Measurements from ENCODE around the gene SRRD.
"Not testable (repeated sequence)": the region's sequence is repeated elsewhere in the genome, so short reads cannot be mapped to it uniquely, and the experiment has no call there.

The SRRD gene, protein sequence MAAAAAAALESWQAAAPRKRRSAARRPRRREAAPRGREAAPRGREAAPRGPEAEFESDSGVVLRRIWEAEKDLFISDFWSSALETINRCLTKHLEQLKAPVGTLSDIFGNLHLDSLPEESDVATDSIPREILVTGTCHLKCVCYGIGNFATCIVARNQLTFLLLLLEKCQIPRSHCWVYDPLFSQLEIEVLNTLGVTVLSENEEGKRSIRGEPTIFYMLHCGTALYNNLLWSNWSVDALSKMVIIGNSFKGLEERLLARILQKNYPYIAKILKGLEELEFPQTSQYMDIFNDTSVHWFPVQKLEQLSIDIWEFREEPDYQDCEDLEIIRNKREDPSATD

DNA sequence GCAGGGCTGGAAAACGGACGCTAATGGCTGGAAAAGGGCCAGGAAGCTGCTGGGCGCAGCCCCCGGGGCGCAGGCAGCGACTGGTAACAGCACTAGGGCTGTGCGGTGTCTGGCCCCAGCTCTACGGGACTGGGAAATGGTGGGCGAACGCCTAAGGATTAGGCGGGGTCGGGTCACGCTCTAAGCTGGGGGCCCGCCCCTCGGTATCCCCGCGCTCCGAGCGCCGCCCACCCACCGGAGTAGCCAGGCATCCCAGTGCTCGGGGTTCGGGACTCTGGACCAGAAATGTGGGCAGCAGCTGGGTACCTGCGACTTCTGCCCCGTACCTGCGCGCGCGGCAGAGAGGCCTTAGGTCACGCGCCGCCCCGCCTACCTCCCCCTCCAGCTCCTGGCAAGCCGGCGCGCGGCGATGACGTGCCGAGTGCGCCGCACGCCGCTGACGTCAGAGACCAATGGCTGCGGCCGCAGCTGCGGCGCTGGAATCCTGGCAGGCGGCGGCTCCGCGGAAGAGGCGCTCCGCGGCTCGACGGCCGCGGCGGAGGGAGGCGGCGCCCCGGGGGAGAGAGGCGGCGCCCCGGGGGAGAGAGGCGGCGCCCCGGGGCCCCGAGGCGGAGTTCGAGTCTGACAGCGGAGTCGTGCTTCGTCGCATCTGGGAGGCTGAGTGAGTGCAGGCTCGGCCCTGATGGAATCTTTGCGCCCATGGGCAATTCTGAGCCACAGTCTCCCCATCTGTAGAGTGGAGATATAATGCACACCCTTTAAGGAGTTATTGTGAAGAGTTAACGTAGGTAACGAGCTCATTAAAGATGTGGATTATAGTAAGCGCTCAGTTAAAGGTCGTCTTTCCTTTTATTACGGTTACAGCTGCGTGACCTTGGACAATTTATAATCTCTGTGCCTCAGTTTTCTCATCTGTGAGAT is at the start of gene SRRD, which contains the start of gene HPS4:
TSS of gene SRRD (plus strand) at position 439 of the 921 bp plus-strand sequence. CDS start at position 453, 14 bp downstream.
TSS of gene HPS4 (minus strand) at position 345 of the 921 bp plus-strand sequence. CDS start 2,021 bp downstream, outside the sequence.
- peak; percentile 94 for DNase-seq

DNA sequence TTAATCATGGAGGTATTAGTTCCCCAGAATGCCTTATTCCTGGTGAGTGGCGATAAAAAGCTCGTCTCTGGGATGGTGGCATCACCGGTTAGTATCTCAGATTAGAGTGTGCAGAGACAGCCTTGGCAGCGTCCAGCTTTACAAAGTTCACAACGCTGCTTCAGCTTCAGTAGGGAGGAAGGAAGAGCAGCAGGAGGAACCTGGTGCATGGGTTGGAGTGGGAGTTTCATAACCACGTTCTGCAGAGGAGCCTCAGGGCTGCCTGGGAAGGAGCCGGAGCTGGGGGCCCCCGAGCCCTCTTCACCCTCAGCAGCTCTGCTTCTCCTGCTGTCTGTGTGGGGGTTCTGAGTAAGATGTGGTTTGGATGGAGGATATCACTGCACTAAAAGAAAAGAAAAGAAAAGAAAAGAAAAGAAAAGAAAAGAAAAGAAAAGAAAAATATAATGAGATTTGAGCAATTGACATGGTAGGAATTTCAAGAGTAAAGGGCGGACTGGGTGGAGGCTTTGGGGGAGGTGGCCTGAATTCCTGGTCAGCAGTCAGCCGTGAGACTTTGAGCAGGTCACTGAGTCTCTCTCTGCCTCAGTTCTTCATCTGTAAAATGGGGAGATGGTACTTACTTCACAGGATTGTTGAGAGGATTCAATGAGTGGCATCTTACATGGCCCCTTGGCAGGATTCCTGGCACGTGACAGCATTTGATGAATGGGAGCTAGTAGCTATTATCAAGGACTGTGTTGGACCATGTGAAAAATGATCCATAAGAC is 48.2 kb upstream of the SRRD start:
- DNase-seq, result peak; percentile 27

DNA sequence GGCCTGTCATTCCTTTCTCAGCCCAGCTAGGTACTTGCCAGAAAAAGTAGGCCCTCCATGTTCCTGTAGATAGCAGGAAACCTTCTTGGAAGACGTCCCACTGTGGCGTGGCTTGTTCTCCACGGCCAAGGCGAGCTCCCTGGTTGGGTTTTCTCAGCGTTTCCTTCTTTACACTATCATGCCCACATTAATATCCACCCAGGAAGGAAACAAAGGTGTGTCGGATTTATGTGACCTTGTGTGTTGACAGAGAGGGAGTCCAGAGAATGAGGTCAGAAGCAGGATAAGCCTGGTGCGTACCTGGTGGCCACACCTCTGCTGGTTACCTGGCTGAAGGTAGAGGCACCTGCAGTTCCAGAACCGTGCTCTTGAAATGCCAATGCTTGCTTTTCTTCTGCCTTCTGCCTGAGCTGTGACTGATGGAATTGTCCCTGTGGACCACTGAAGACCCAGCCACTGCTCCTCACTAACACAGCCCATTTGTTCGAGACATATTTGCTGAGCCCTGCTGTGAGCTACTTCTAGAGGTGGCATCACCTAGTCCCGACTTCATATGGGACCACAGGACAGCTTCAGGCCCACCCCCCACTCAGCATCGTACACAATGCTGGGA is 46.7 kb upstream of the SRRD start:
- no peak for DNase-seq

DNA sequence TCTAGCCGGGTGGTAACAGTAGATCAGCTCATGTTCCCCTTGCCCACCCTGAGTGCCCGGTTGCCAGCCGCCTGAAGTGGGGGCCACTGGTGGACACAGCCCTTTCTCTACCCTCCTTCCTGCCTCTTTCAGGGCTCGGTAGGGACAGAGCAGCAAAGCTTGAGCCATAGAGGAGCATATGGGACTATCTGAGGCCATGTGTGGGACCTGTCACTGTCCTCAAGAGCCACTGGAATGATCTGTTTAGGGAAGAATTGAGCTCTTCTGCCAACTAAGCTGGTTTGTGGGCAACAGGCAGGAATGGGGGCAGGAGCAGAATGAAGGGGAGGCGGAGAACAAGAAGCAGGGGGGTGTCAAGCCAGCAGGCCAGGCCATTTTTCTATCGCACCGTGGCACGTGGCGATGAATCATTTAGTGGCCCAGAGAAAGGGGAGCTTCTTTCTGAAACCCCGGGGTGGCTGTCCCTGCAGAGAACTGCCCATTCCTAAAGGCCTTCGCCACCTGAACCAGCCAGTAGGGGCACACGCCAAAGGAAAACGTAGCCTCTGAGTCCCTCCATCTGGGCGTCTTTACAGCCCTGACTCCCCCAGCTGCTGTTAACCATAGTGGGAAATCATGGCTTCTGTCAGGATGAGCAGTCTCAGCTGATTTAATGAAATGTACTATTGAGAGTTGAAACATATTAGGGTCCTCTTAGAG is 45.8 kb upstream of the SRRD start:
- DNase-seq, result no peak

DNA sequence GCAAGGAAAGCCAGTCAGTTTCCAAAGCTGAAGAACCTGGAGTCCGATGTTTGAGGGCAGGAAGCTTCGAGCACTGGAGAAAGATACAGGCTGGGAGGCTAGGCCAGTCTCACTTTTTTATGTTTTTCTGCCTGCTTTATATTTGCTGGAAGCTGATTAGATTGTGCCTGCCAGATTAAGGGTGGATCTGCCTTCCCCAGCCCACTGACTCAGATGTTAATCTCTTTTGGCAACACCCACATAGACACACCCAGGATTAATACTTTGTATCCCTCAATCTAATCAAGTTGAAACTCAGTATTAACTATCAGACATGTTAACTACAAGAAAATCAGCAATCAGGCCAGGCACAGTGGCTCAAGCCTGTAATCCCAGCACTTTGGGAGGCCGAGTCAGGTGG is 44.9 kb upstream of the SRRD start:
- DNase-seq, result not testable (repeated sequence)

DNA sequence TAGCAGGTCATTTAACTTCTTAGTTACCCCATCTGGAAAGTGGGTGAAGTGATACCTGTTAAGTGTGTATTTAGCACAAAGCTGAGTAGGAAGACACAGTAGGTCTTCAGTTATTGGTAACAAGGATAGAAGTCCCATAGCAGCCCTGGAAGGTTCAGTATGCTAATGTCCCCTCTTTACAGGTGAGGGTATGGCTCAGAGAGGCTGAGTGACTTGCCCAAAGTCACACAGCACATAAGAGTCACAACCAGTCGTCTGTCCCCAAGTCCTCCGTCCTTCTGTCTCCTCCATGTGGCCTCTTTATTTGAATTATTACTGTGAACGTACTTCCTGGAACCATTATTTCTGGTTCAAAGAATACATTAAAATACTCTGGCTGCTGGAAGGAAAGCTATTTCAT is 44.1 kb upstream of the SRRD start:
- DNase-seq, result no peak

DNA sequence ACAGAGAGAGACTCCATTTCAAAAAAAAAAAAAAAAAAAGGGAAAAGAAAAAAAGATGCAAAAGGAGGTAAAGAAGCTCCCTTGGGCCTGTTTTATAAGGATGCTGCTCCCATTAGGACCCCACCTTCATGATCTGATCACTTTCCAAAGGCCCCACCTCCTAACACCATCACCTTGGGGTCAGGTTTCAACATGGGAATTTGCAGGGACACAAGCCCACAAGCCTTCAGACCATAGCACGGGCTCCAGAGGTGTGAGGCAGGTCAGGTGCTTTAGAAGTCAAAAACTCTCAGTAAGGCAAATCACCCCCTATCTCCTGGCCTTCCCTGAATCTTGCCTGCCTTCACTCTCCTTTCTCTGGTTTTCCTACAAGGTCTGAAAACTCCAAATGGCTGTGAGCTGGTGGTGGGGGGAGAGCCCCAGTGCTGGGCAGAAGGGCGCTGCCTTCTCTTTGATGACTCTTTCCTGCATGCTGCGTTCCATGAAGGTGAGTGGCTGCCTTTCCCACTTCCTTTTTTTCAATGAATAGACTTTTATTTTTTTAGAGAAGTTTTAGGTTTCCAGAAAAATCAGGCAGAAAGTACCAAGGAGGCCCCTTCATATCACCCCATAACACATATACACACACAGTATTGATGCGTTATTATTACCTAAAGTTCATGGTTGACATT is 41.5 kb upstream of the SRRD start:
- DNase-seq, result no peak

GRCh38 chr22:26443901-26444690 is 39.6 kb upstream of the SRRD start:
- no peak for DNase-seq

DNA sequence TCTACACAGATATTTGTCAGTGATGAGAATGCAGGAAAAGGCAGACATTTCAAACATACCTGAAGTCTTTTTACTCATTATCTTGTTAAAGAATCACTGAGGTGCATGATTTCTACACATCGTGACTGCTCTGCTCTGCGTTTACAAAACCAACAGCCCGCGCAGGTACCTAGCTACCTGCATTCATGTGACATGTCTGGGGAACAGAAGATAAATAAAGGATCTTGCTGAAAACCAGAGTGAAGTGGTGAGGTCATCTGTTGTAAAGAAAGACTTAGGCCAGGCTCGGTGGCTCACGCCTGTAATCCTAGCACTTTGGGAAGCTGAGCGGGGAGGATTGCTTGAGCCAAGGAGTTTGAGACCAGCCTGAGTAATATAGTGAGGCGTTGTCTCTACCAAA is 38.9 kb upstream of the SRRD start:
- DNase-seq, result no peak

DNA sequence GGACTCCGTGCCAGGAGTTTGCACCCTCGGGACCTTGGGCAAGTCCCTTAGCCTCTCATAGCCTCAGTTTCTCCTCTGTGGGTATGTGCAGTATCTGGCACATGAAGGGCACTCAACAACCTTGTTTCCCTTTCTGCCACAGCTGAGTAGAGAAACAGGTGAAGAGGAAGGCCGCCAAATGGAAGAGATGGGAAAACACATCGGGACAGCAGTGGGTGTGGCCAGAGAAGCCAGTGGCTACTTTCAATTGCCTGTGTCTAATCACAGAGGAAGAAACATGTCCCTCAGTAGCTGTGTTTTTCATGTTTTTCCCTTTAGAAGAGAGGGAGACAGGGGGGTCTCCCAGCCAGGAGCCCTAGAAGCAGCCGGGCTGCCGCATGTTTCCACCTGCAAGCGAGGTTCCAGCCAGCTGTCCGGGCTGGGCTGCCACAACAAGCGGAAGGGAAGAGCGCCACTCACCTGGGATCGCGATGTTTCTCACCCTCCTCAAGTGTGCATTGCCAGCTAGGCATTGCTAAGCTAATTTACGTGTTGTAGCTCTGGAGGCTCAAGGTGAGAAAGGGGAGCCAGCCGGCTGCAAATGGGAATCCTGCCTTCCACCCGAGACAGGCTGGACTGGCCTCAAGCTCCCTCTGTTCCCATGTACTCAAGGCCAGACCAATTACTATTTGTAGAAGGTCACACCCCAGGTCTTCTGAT is 38.0 kb upstream of the SRRD start:
- no peak for DNase-seq

GRCh38 chr22:26446808-26447515 is 36.7 kb upstream of the SRRD start:
- no peak for DNase-seq

DNA sequence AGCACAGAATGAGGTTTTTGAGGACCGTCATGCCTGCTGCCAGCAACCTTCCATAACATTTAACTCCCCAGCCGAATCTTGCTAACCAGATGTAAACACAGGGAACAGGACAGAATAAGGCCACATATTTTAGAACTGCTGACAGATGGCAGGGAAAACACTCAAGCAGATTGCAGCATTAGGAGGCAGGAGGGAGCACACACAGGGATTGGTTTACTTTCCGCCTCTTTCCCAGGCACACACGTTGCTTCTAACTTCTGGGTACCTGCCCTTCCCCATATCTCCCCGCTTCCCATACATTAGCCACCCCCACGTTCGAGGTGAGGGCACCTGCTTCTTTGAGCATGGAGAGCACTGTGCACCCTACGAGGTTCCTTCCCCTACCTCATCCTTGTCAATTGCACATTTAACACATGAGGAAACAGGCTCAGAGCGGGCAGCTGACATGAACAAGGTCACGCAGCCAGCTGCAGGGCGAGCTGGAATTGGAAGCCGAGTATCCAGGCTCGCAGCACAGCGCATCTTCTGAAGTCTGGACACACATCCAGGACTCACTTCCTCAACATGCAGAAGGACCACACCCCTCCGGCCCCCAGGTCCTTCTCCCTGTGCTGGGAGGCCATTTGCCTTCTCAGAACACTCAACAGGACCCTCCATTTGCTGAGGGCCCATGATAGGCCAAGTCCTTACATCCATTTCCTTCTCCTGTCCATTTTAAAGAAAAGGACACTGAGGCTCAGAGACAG is 35.9 kb upstream of the SRRD start:
- DNase-seq, result no peak

GRCh38 chr22:26448334-26448733 is 35.3 kb upstream of the SRRD start:
- DNase-seq, result no peak

- no peak for DNase-seq
Observed at GRCh38 chr22:26448941-26449340, 34.7 kb upstream of the SRRD start.

- no peak for DNase-seq
Observed at GRCh38 chr22:26450453-26451185, 33.1 kb upstream of the SRRD start.

DNA sequence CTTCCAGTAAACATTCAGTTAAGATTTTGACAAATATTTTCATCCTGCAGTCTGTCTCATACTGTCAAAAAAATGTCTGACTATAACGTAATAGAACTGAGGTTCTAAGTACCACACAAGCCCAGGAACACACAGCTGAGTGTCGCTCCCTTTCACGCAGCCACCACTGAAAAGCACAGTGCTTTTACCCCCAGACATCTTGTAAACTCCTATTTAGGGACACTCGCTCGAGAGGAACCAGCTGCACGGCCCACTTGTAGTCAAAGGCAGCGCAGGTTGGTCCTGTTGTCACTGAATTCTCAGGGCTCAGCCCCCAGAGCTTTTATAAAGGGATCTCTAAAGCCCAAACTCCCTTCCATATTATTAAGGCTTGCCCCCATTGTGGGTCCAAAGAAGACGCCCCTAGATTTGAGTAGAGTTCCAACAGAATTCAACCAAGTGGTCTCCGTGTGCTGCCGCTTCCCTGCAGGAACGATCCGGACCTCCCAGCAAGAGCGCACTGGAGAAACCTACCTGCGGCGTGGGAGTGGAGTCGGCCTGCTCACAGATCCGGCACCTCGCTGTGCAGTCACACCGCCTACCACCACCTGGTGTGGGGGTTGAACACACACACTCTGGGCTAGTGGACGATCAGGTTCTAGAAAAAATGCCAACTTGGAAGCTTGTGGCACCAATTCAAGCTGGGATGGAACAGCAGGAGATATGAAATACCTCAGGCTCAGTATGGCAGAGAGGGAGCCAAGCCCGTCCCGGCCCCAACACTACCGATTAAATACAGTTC is 31.3 kb upstream of the SRRD start:
- no peak for DNase-seq

GRCh38 chr22:26453216-26453615 is 30.5 kb upstream of the SRRD start:
- DNase-seq, result no peak
